NCI-H2029 treated with DMSO at 0.1 percent for 48 hours (cell line): ENCODE measurements around the gene MYL3.
A peak's percentile ranks its signal among the peaks of the same experiment; 100 is the strongest.

Source experiments
- DNase-seq: peaks from one replicate; lab custom pipeline; 2025; lab: John Stamatoyannopoulos, UW

Gene MYL3

DNA sequence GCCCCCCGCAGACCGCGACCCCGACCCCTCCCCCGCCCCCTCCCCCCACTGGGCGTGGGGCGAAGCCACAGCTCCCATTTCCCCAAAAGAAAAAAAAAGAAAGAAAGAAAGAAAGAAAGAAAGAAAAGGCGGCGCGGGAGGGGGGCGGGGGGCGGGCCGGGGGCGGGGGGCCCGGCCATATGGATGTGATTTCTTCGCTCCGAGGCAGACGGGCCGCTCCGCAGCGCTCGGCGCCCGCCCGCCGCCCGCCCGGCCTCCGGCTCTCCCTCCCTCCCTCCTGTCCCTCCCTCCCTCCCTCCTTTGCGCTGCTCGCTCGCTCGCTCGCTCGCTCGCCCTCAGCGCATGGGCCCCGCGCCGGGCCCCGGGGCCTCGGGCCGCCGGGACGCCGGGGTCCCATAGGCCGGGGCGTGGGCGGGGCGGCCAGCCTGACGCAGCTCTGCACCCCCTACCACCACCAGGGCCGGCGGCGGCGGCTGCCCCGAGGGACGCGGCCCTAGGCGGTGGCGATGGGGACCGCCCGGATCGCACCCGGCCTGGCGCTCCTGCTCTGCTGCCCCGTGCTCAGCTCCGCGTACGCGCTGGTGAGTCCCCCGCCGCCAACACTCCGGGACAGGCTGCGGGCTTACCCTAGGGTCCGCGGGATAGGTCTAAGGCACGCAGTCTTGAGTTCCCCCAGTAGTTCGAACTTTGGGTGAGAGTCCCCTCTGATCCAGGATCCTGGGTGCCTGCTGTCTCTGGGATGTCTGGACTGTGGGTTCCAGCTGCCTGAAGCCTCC is 20.0 kb upstream of the MYL3 start:
- DNase-seq = no peak

DNA sequence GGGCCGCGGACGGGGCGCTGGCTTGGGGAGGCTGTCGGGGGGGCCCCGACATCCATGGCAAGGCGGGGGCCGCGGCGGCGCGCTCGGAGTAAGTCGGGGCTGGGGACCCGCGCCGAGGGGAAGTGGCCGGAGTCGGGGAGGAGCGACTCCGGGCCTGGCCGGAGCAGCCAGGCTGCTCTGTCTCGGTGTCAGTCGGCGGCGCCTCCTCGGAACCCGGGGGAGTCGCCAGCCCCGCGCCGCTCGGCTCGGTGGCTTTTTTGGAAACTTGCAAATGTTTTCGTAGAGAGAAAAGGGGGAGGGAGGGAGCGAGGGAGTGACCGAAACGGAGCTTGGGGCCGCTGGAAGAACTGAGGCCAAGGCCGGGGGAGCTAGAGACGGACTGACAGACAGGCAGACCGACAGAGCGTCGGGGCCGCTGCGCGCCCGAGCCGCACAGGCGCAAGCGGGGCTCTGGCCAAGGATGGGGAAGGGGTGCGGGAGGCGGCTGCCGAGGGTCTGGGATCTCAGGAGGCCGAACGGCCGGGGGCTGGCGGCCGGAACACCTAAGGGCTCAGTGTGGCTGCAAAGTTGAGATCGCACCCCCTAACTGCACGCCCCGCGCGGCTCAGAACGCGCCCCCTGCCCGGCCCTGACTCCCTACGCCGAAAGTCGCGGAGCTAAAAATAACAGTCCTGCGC is 19.3 kb upstream of the MYL3 start:
- DNase-seq = no peak

DNA sequence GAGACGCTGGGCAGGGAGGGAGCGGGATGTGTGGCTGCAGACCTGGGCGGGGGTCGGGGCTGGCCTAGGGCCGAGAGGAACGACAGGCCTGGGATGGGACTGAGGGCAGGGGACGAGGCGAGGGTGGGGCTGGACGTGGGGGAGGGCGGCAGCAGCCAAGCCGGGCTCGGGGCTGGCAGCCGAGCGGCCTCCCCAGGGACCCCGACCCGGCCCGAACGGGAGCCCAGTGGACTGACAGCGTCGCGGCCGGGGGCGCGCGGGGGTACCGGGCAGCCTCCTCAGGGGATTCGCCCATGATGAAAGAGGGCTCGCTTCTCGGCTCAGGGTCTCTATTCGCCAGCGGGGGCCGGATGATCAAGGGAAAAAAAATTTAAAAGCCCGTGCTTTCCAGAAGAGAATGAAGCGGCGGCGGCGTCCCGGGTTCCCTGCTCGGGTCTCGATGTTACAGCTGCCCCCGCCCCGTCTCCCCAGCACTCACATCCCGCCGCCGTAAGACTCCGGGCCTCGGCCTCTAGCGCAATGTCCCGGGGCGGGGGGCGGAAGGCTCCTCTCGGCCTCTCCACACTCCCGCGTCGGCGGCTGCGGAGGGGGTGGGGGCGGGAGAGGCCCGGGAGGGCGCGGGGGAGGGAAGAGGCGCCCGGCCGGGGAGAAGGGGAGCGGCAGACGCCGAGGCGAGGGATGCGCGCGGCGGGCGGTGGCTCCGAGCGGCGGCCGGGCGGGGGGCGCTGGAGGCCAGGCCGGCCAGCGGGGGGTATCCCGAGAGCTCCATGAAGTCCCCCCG is 18.5 kb upstream of the MYL3 start:
- DNase-seq = no peak

DNA sequence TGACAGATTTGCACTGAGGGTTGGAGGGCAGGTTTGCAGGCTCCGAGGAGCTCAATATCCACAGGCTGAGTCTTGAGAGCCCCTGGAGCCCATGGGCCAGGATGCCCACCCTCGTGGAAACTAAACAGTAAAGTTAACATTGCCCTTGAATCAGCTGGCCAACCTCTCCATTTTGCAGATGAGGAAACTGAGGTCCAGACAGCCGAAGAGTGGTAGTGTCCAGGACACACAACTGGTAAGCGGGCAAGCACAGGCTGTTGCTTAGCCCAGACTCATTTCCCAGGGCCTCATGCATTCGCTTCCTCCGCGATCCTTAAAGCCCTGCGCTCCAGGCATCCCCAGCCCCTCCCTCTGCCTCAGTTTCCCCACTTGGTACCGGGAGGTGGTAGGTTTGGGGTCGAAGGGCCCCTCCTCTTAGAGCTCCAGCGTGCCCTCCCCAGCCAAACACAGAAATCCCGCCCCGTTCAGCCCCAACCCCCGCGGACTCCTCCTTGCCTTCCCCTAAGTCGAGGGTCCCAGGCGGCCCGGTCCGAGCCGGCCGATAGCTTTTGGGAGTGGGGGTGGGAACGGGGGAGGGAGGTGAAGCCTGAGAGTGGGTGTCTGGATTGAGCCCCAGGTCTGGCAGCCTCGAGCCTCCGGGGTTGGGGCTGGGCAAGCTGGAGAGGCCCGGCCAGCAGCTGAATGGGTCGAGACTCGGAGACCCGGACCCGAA is 17.8 kb upstream of the MYL3 start:
- no peak for DNase-seq

DNA sequence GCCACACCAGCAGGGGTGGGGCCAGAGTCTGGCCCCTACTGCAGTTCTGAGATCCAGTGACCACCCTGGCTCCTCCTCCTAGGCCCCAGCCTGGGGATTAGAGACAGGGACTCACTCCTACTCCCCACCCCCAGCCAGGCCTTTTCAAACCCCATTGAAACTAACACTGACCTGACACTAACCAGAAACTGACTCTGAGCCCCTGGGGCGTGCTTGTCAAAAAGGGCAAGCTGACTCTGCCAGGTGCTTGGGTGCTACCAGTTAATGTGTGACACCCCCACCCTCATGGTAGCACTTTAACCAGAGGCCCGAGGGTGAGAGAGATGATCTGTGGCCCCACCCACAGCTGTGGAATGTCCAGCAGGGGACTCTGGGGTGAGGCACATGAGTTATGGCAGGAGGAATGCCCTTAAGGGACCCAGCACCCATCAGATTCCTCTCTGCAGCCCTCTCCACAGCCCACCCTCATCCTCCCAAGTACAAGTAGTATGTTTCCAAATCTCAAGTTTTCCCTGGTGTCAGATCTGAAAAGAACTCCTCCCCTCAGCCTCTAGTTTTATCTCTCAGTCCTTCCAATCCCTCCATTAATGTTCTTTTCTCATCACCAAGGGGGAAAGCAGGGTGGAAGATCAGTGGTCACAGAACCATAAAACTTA is 15.7 kb upstream of the MYL3 start:
- no peak for DNase-seq

DNA sequence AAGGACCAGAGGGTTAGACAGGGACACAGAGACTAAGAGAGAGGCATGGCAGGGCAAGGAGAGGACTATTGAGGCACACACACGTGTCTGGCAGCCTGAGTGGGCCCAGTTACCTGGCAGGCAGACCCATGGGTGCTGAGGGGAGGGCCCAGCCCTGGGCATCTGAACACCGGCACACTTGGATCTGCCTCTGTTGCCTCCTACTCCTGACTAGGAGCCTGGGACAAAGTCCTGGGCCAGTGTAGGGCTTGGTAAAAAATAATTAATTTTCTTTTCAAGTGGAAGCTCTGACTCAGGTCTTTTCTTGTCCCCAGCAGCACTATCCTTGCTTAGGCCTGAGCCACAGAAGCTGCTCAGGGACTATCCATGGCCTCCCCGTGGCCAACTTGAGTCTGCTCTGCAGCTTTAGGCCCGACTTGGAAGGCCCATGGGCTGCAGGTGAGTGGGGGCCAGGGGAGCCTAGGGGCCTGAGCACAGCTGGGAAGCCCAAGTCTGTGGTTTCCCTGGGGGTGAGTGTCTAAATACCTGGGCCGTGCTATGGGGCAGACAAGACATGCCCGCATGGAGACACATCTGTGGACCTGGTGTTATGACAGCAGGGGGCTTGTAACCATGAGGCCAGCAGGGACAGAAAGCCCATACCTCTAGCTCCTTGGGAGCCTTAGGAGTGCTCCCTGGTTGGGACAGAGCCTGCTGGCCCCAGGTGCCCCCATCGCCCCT is 14.3 kb upstream of the MYL3 start, which contains the start of gene PTH1R:
Gene PTH1R, plus strand, starts transcription at position 316 of the 720 bp plus-strand sequence. CDS start 5,839 bp downstream, outside the sequence.
- DNase-seq = no peak

DNA sequence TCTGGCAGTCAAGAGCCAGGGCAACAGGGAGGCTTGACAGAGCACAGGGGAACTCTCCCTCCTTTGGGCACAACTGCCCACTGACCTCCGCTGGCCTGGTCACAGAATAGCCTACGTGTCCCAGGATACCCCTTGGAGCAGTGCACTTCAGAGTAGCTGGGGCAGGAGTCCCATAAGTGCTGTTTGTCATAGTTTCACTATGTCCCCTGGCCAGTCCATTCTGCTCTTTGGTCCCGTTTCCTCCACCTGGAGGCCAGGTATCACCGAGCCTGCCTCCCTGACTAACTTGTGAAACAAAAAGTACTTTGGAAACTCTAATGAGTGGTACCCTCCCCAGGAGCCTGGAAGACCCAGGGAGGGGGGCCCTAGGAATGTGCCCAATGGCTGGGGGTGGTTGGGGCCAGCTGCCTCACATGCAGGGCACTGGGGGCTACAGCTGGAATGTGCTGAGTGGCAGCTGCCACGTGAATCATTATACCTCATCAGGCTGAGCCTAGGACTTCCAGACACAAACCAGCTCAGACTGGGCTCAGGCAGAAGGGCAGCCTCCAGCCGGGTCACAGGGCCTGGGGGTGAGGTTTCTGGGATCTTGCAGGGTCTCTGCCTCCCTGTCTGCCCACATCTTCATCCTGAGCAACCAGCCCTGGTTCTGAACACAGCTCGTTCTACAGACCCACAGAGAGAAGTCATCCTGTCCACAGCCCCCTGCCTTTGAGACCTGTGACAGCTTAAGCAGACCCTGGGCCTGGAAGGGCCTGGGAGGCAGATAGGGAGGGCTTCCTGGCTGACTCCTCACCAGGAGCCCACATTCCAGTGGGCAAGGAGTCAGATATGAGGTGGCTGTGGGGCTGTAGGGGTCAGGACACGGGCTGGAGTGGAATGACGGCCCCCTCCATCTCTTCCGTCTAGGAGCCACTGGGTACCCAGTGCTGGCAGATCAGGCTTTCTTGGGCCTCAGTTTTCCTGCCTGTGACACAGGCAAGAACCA is 13.4 kb upstream of the MYL3 start:
- no peak for DNase-seq

DNA sequence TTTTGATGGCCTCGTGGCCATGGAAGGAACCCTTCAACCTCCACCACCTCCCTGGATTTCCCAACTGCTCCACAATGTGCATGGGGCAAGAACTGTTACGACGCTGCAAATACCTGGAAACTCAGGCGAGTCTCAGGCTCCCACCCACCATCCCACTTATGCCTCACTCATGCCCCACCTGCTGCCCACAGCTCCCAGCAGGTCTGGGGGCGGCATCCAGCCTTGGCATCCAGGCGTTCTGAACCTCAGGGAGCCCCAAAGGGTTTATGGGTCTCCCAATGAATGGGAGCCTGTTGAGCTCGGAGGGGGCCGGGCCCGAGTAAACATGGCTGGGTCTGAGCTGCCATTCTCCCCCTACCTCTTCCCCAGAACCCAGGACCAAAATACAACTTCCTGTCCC is 12.3 kb upstream of the MYL3 start:
- DNase-seq = no peak

DNA sequence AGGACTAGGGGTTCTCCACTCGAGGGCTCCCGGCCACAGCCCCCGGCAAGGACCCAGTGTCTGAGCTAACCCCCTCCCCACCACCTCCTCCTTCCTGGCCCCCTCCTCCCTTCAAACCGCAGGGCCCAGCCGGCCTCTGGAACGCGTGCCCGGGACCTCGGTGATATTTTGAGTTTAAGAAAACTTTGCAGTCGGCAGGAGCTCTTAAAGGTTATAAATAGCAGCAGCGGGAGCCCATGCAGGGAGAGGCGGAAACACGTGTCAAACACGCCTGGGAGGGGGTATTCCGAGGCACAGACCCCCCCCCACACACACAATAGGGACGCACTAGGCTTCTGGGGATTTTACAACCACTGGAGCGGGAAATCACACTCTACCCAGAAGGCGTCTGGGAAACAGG is 11.2 kb upstream of the MYL3 start:
- no peak for DNase-seq

DNA sequence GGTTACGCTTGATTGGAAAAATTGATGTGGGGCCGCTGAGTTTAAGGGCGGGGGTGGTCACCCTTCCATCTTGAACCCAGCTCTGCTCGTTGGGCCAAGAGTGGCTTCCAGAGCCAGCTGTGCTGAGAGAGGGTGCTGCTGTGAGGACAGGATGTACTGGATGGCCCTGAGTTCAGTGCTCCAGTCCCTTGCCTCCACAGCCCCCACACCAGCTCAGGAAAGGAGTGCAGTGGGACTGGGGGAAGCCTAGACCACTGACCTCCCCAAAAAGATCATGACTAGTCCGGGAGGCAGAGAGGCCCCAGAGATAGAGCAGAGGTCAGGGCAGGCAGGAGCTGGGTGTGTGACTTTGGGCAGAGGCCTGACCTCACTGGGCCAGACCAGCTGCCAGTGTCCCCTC is 10.3 kb upstream of the MYL3 start:
- no peak for DNase-seq

DNA sequence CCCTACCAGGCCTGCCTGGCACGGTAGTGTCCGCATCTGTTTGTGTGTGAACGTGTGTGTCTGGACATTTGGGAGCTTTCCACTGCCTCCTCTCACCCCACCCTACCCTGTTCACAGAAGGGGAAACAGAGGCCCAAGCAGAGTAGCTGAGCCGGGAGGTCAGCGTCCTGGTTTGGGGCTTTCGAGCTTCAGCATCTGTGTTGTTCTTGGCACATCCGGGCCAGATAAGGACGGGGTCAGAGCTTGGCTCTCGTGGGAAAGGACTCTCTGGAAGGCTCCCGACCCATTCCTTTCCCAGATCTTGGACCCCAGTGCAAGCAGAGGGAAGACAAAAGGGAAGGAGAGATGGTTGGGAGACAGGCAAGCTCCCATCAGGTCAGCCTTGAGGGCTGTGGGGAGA is 8.0 kb upstream of the MYL3 start:
- no peak for DNase-seq

DNA sequence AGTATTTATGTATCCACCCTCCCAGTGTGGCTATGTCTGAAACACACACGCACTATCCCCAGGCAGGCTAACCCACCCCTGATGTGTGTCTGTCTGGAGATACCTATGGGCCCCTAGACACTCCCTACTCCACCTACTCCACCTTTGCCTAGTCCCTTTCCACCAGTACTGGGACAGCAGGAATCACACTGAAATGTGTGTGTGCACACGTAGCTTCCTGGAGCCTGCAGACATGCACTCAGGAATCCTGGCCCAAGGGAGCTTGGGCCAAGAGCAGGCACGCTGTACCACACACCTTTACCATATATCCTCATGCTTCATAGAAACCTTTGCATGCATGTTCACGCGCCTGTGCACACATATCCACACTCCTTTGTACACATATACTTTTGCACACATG is 7.4 kb upstream of the MYL3 start:
- DNase-seq = no peak

DNA sequence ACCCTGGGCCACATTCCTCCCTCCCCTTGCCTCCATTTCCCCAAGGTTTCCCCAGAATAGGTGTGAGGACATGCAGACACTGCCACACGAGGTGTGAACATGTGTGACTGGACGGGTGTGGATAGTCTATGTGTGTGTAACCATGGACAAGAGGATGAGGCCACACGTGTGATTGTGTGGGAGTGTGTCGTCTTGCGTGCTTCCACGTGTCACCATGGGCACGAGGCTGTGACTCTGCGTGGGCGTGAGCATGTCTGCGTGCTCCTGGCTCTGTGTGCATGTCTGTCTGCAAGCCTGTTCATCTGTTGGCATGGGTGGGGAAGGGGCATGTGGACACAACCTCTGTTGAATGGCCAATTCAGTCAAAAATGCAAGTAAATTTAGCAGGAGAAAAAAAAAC is 6.2 kb upstream of the MYL3 start:
- DNase-seq = no peak

DNA sequence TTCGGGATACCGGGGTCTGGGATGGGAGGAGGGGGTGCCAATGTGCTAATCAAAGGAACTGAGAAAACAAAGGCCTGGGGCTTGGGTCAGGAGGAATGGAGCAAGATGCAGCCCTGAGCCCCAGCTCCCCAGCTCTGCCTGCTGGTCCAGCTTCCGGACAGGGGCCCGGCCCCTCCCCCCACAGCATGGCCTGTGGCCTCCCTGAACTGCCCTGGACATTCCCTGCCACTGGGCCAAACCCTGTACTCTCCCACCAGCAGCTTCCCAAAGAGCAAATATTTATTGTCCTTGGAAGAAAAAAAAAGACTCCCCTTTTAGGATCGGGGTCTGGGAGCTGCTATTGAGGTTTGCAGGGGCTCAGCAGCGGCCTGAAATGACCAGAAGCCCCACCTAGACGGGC is 5.7 kb upstream of the MYL3 start:
- DNase-seq = no peak

DNA sequence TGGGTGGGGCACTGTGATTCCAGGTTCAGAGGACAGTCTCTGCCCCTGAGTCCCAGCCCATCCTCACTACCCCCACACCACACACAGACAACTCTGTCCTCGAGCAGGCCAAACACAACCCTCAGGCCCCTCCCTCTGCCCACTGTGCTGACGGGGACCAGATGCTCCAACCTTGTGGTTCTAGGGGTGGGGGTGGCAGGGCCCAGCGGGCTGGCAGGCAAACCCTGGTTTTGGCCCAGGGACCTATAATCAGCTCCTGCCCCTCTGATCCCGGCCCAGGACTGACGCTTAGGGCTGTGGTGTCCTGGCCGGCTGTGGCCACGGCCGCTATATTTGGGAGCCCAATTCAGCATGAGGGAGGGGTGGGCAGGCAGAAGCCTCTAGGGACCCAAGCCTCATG is 5.0 kb upstream of the MYL3 start:
- DNase-seq = no peak

DNA sequence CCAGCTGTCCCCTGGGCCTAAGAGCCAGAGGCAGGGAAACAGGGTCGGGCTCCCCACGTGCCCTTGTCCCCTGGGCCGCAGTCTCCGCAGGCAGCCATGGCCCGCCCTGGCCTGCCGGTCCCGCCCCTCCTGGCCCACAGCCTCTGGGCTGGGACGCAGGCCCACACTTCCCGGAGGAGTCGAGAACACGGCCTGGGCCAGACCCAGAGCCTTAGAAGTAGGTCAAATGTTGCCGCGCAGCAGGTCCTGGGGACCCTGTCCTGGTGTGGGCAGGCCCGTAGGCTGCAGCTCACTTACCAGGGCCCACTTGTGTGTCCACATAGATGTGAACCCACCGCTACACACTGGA is 4.3 kb upstream of the MYL3 start:
- no peak for DNase-seq

DNA sequence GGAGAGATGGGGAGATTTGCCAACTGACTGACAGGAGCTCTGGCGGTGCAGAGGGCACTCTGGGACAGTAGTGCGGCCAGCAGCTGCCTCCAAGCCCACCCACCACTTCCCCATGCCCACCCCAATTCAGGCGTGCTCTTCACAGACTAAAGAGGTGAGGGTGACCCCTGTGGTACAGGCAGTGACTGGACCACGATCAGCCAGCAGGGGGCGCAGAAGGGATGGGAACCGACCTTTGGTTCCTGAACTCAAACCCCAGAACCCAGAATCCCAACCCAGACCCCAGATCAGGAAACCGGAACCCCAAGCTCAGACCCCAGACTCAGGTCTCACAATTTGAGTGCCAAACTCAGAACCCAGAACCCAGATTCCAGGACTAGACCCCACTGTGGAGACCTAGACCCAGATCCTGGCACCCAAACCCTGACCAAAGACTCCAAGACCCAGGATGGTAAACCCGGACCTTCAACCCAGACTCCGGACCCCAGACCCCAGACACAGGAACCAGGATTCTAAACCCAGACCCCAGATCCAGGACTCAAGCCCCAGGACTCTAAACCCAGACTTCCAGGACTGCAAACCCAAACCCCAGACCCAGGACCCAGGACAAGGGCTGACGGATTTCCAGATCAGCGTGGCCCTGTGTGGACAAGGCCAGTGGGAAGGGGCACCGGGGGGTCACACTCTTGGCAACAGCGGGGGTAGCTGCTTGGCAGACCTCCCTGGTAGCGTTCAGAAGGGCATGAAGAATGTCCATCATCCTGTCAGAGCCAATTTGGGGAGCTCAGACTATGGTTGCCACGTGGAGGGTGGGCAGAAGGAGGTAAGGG is 3.7 kb upstream of the MYL3 start:
- peak; percentile 28 for DNase-seq

DNA sequence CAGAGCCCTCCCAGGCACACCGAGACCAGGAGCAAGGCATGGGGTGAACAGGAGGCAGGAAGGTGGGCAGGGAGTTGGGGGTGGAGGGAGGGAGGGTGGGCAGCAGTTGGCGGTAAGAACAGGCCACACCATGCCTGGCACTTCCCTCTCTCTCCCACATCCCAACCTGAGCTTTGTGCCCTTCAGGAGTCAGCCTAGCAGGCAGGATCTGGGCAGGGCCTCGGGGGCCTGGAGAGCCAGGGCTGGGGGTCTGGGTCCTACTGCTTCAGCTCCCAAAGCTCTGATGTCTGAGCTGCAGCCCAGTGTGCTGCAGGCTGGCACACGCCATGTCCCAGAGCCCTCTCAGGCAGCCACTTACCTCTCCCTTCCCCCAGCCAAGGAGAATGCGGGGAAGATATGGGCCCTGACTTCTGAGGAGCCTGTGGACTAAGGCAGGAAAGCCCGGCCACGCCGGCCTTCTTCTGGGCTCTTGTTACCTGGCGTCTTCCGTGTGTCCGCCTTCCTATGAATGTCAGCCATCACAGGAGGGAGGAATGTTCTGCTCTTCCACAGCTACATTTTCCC is 2.9 kb upstream of the MYL3 start:
- DNase-seq = no peak

DNA sequence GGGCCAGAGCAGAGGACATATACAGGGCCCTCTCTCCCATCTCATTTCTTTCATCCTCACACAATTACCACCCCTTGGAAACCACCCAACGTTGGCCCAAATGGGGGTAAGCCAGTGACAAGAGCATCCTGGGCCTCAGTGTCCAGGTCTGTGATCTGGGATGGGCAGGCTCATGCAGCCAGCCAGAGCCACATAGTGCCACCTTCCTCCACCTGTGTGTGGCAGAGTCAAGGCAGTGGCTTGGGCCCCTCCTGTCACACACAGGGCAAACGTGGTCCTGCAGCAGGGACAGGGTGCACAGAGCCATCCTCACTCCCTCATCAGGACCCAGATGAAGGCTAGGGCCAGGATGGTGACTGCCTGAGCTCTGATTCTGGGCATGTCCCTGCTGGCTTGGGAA is 2.3 kb upstream of the MYL3 start:
- DNase-seq = no peak
